GM12878 (cell line): ENCODE data around the gene SH3D19. TPM values are rescaled to one million over a fixed set of nuclear protein-coding genes. Genes with fewer than 3 reads are reported as not detected.

ENCODE experiments used
- ATAC-seq: fragments of 200-7000 bp; cut with Tn5 transposase; 3 replicates; pipeline ENCODE4 v1.9.1; 2020; ENCODE audit warnings: mild to moderate bottlenecking, moderate library complexity
- BruUV-seq: library from RNA; stranded (reverse); fragments of 400-500 nt; replicated peaks from 2 replicates; lab custom pipeline; 2021; lab: Mats Ljungman, UMichigan
- CTCF ChIA-PET: fragments of 300-600 bp; sonication (Branson Sonifier 250); formaldehyde crosslinking; extraction: SDS; loops from one replicate; lab custom pipeline; 2021; ENCODE audit warnings: inconsistent platforms; lab: Yijun Ruan, JAX
- POLR2A ChIA-PET: fragments of 350-600 bp; formaldehyde crosslinking; extraction: SDS; loops from one replicate; lab custom pipeline; 2021; ENCODE audit warnings: inconsistent platforms; lab: Charles Lee
- RAD21 ChIA-PET: fragments of 300-600 bp; sonication (Branson Sonifier 250); formaldehyde crosslinking; loops from one replicate; lab custom pipeline; 2023; ENCODE audit warnings: antibody characterized with exemption; ENCODE audit not compliant: unreplicated experiment; lab: Charles Lee
- SMC1A ChIA-PET: fragments of 300-600 bp; sonication (Branson Sonifier 250); formaldehyde crosslinking; loops from one replicate; lab custom pipeline; 2023; ENCODE audit not compliant: unreplicated experiment, uncharacterized antibody; lab: Charles Lee
- DNase-seq: peaks from one replicate; pipeline ENCODE4 v3.0.0-alpha.2; 2011; ENCODE audit warnings: low read depth, low spot score
- FAIRE-seq: peaks from 3 replicates; lab custom pipeline; 2011; peaks lifted over from hg19 to GRCh38; lab: Jason Lieb, UNC
- H2AFZ ChIP-seq: 2 replicates; pipeline ENCODE4 v1.6.0; 2011; ENCODE audit warnings: low read depth, low read length, control low read depth; ENCODE audit not compliant: control insufficient read depth
- H3K27ac ChIP-seq: 2 replicates; pipeline ENCODE4 v1.5.1; 2011; ENCODE audit warnings: control low read depth; ENCODE audit not compliant: control insufficient read depth, insufficient read depth
- H3K27me3 ChIP-seq, 2 experiments: replicated peaks in 1 of 2; 2 replicates each; pipeline versions ENCODE4 v1.6.0 to v1.6.1; 2011; ENCODE audit warnings: low read length in 1 of 2; ENCODE audit not compliant: control insufficient read depth in 2 of 2, insufficient read depth in 2 of 2
- H3K36me3 ChIP-seq, 2 experiments: 2 replicates each; pipeline ENCODE4 v1.5.1; 2011; ENCODE audit warnings: low read length in 1 of 2; ENCODE audit not compliant: control insufficient read depth in 2 of 2, insufficient read depth in 2 of 2
- H3K4me1 ChIP-seq: 2 replicates; pipeline ENCODE4 v1.6.1; 2011; ENCODE audit warnings: mild to moderate bottlenecking, low read length, moderate library complexity, mixed read lengths; ENCODE audit not compliant: control insufficient read depth, insufficient read depth
- H3K4me2 ChIP-seq: 2 replicates; pipeline ENCODE4 v1.6.0; 2011; ENCODE audit warnings: control low read depth; ENCODE audit not compliant: control insufficient read depth, insufficient read depth
- H3K4me3 ChIP-seq: fragments of 200-600 bp; sonication (generic); 2 replicates; pipeline ENCODE4 v1.5.1; 2016
- H3K79me2 ChIP-seq: 2 replicates; pipeline ENCODE4 v1.6.0; 2011; ENCODE audit warnings: low read length; ENCODE audit not compliant: control insufficient read depth, insufficient read depth
- H3K9ac ChIP-seq: 2 replicates; pipeline ENCODE4 v1.8.0; 2011; ENCODE audit warnings: low read length, control low read depth, mixed read lengths; ENCODE audit not compliant: control insufficient read depth, insufficient read depth
- H3K9me3 ChIP-seq: replicated peaks from 3 replicates; pipeline ENCODE4 v1.5.1; 2011; ENCODE audit warnings: mild to moderate bottlenecking, low read length; ENCODE audit not compliant: control insufficient read depth, insufficient read depth
- H4K20me1 ChIP-seq: 2 replicates; pipeline ENCODE4 v1.6.0; 2011; ENCODE audit not compliant: control insufficient read depth, insufficient read depth
- ATF2 ChIP-seq: IDR thresholded peaks from 2 replicates; pipeline ENCODE4 v1.6.1; 2012; ENCODE audit warnings: low read length, inconsistent platforms
- BACH1 ChIP-seq: fragments of 450-650 bp; IDR thresholded peaks from 2 replicates; pipeline ENCODE4 v1.6.1; 2017; ENCODE audit warnings: mild to moderate bottlenecking, borderline replicate concordance
- CREB1 ChIP-seq: IDR thresholded peaks from 2 replicates; pipeline ENCODE4 v1.6.1; 2012; ENCODE audit warnings: low read depth, mild to moderate bottlenecking, inconsistent platforms
- CREM ChIP-seq: IDR thresholded peaks from 2 replicates; pipeline ENCODE4 v1.6.1; 2014; ENCODE audit warnings: antibody characterized with exemption, low read depth
- HDGF ChIP-seq: fragments of 450-650 bp; IDR thresholded peaks from 2 replicates; pipeline ENCODE4 v1.6.1; 2016; ENCODE audit warnings: antibody characterized with exemption
- IRF4 ChIP-seq: IDR thresholded peaks from 2 replicates; pipeline ENCODE4 v1.6.1; 2011; ENCODE audit warnings: low read depth, low read length
- IRF5 ChIP-seq: fragments of 450-650 bp; IDR thresholded peaks from 2 replicates; pipeline ENCODE4 v1.6.1; 2017; ENCODE audit warnings: borderline replicate concordance
- PAX5 ChIP-seq: IDR thresholded peaks from 2 replicates; pipeline ENCODE4 v1.6.1; 2011; ENCODE audit warnings: low read depth, low read length, borderline replicate concordance
- RAD21 ChIP-seq: IDR thresholded peaks from 2 replicates; pipeline ENCODE4 v1.6.1; 2011; ENCODE audit warnings: mild to moderate bottlenecking, low read depth, low read length, moderate library complexity; ENCODE audit not compliant: insufficient read depth
- SPI1 ChIP-seq: IDR thresholded peaks from 2 replicates; pipeline ENCODE4 v1.6.1; 2011; ENCODE audit warnings: low read depth, mild to moderate bottlenecking, low read length, moderate library complexity, borderline replicate concordance; ENCODE audit not compliant: insufficient read depth
- SREBF2 ChIP-seq: IDR thresholded peaks from 2 replicates; pipeline ENCODE4 v1.6.1; 2012; ENCODE audit warnings: mild to moderate bottlenecking, low read length
- TBL1XR1 ChIP-seq: IDR thresholded peaks from 2 replicates; pipeline ENCODE4 v1.6.1; 2012; ENCODE audit warnings: low read depth, low read length, improper control_type of control experiment
- ZNF592 ChIP-seq: fragments of 450-650 bp; IDR thresholded peaks from 2 replicates; pipeline ENCODE4 v1.6.1; 2017; ENCODE audit warnings: mild to moderate bottlenecking, moderate library complexity
- ZNF687 ChIP-seq: fragments of 450-650 bp; IDR thresholded peaks from 2 replicates; pipeline ENCODE4 v1.6.1; 2017; ENCODE audit warnings: mild to moderate bottlenecking, moderate library complexity
- WGBS: methylation state at CpG from one replicate; pipeline ENCODE4 v1.1.6; 2016; ENCODE audit warnings: low lambda C conversion rate; ENCODE audit not compliant: insufficient replicate concordance, insufficient coverage; ENCODE audit errors: missing lambda C conversion rate; 5-methylcytosine and 5-hydroxymethylcytosine counted together
- in situ Hi-C: fragments of 300-500 bp; cut with MboI; formaldehyde crosslinking; loops from 9 replicates; pipeline ENCODE4 v1.14.3; 2018; ENCODE audit warnings: mixed read lengths
- intact Hi-C: fragments of 100-400 bp; cut with micrococcal nuclease; formaldehyde crosslinking; loops from one replicate; pipeline ENCODE4 v1.14.2; 2022; ENCODE audit not compliant: unreplicated experiment
- polyA plus RNA-seq, 11 experiments: library from polyadenylated mRNA; depleted of rRNA in 4 of 11; unstranded in 6 of 11; stranded (reverse) in 5 of 11; fragments of >200 nt; fragmentation: Nextera tagmentation in 4 of 11; fragmentation: Illumina TruSeq in 1 of 11; extraction: Ambion mirVana in 4 of 11; extraction: Trizol in 1 of 11; gene quantifications; 1 replicate in 1 of 11; 2 replicates in 10 of 11; pipeline versions ENCODE4 v1.2.1 to v1.2.3, GENCODE V29; 2011 to 2016; ENCODE audit warnings: inconsistent platforms in 2 of 11, missing spikeins in 2 of 11, low read depth in 1 of 11
- total RNA-seq, 4 experiments: library from RNA; depleted of rRNA in 3 of 4; stranded (reverse); fragments of >200 nt in 3 of 4; fragmentation: Illumina TruSeq in 1 of 4; extraction: Trizol in 1 of 4; gene quantifications; 2 replicates each; pipeline versions ENCODE4 v1.2.1 to v1.2.3, GENCODE V29; 2013 to 2021

Gene SH3D19
- total and polyA plus RNA-seq, 10 of the 15 experiments (the other 5 are each of a cell fraction or from before 2014, with no cell fraction given): 0.03 to 6.9 (median 0.33) TPM; not detected in 3

- Histone ChIP-seq H3K27ac (no peak overlapping the region), H3K9ac (no peak overlapping the region), H3K9me3 (no peaks in the 10 kb centered on the region), H4K20me1 (peaks cover 9% of the 10 kb centered on the region), H3K36me3 (peaks cover 10 to 28% of the 10 kb centered on the region in 2 experiments), H3K4me2 (no peak overlapping the region), H3K4me1 (peaks cover under 1% of the 10 kb centered on the region; the same call in 1 of the 2 replicates), H2AFZ (no peak overlapping the region), H3K27me3 (no peaks in the 10 kb centered on the region), H3K79me2 (peaks cover 43% of the 10 kb centered on the region), H3K4me3 (peak overlapping the region; percentile 29; the same call in 1 of the 2 replicates)
- CTCF ChIA-PET: interaction anchor here (1.2 to 2.5 kb wide), 3 partner anchors 14 to 48 kb away, joined by 3 to 13 read pairs (median 4); no protein-coding TSS in a partner anchor
- POLR2A ChIA-PET: interaction anchor here (0.8 kb wide), 1 partner anchor 93 kb away, joined by 3 read pairs; no protein-coding TSS in a partner anchor
- RAD21 ChIA-PET: interaction anchor here (1.1 to 2.0 kb wide), 2 partner anchors 13 to 90 kb away, joined by 3 to 7 read pairs; no protein-coding TSS in a partner anchor
- WGBS: 73% methylated on average over 2 of the region's 2 CpGs
- intact Hi-C loops (no loop called here), in situ Hi-C loops (loop anchor here (25.0 kb wide), 1 partner anchor 1684 kb away; the partner anchor contains the start of genes ARFIP1 and TIGD4)
- no peak for FAIRE-seq
- no peak for ATAC-seq
- no peak for DNase-seq
- SMC1A ChIA-PET: interaction anchor here (1.2 to 2.3 kb wide), 6 partner anchors 9 to 202 kb away, joined by 4 to 7 read pairs (median 5); no protein-coding TSS in a partner anchor
- no TSS peak for BruUV-seq
- TF ChIP-seq SPI1 (no peak), IRF5 (no peak), CREM (no peak), RAD21 (no peak), ZNF592 (no peak), ZNF687 (no peak), CREB1 (no peak), TBL1XR1 (no peak), PAX5 (no peak), BACH1 (no peak), HDGF (no peak), SREBF2 (no peak), IRF4 (no peak), ATF2 (no peak)
These were observed 221.6 kb downstream of the SH3D19 start for GRCh38 chr4:151103758-151104157.
